RWPE1 (cell line): ENCODE results near the gene GPR39.

ENCODE experiments used
- CTCF ChIA-PET: fragments of 350-600 bp; sonication (Branson Sonifier 250); formaldehyde crosslinking; extraction: SDS; loops from one replicate; lab custom pipeline; 2021; lab: Yijun Ruan, JAX
- POLR2A ChIA-PET: fragments of 400-600 bp; formaldehyde crosslinking; extraction: SDS; loops from one replicate; lab custom pipeline; 2020; ENCODE audit warnings: antibody characterized with exemption; ENCODE audit not compliant: low non-redundant PET; lab: Yijun Ruan, JAX
- DNase-seq: peaks from one replicate; pipeline ENCODE4 v3.0.0; 2012; ENCODE audit warnings: low spot score
- H3K27ac ChIP-seq: fragments of 450-650 bp; 2 replicates; pipeline ENCODE4 v1.5.1; 2017
- CTCF ChIP-seq: fragments of 450-650 bp; conservative IDR thresholded peaks from 2 replicates; pipeline ENCODE4 v1.5.1; 2017; ENCODE audit warnings: low read depth, mild to moderate bottlenecking

Gene GPR39

GRCh38 chr2:132607426-132608090 lies 191.0 kb downstream of the GPR39 start:
- ChIA-PET CTCF (interaction anchor here (0.6 kb wide), 1 partner anchor 87 kb away, joined by 4 read pairs; no protein-coding TSS in a partner anchor), POLR2A (no interaction called here)
- TF ChIP-seq CTCF: no peak
- no peak for DNase-seq
- no peak overlapping the region for H3K27ac ChIP-seq

GRCh38 chr2:132608311-132608710 lies 191.7 kb downstream of the GPR39 start:
- POLR2A ChIA-PET: no interaction called here
- H3K27ac ChIP-seq: no peak overlapping the region
- DNase-seq: no peak
- TF ChIP-seq CTCF: no peak
- CTCF ChIA-PET: interaction anchor here (0.7 kb wide), 1 partner anchor 13 kb away, joined by 3 read pairs; no protein-coding TSS in a partner anchor

- CTCF ChIA-PET: no interaction called here
- no peak for TF ChIP-seq CTCF
- POLR2A ChIA-PET: no interaction called here
- DNase-seq: no peak
- no peak overlapping the region for H3K27ac ChIP-seq
Observed at GRCh38 chr2:132609101-132609890, 192.7 kb downstream of the GPR39 start.

- no peak for TF ChIP-seq CTCF
- ChIA-PET CTCF (interaction anchor here (0.6 kb wide), 1 partner anchor 205 kb away, joined by 3 read pairs; no protein-coding TSS in a partner anchor), POLR2A (no interaction called here)
- H3K27ac ChIP-seq: no peak overlapping the region
- DNase-seq: no peak
Observed at GRCh38 chr2:132611719-132612118, 195.1 kb downstream of the GPR39 start.

GRCh38 chr2:132615329-132616085 lies 198.9 kb downstream of the GPR39 start:
- DNase-seq: no peak
- TF ChIP-seq CTCF: no peak
- POLR2A ChIA-PET: no interaction called here
- H3K27ac ChIP-seq: no peak overlapping the region
- CTCF ChIA-PET: interaction anchor here (0.6 to 1.2 kb wide), 3 partner anchors 36 to 160 kb away, joined by 3 to 6 read pairs (median 4); no protein-coding TSS in a partner anchor

GRCh38 chr2:132617989-132618388 lies 201.4 kb downstream of the GPR39 start:
- DNase-seq: no peak
- POLR2A ChIA-PET: no interaction called here
- no peak overlapping the region for H3K27ac ChIP-seq
- CTCF ChIA-PET: no interaction called here
- no peak for TF ChIP-seq CTCF
